ENCODE results near the gene EPHA10.
A peak's percentile ranks its signal among the peaks of the same experiment; 100 is the strongest.

The EPHA10 gene

GRCh38 chr1:37807555-37808368 is 42.8 kb upstream of the EPHA10 start, which contains the start of the genes C1orf122 and YRDC:
Gene C1orf122 (plus strand): TSS chr1:37807790. CDS start chr1:37808405, 615 bp downstream.
Gene YRDC (minus strand): TSS chr1:37808208. CDS start chr1:37808180, 28 bp downstream.
- CTCF ChIA-PET = interaction anchor here (1.1 to 2.7 kb wide), 9 partner anchors 8 to 96 kb away, joined by 3 to 11 read pairs (median 4); partner anchors contain the start of gene MTF1
- POLR2A ChIA-PET = interaction anchor here (0.6 to 1.4 kb wide), 7 partner anchors 9 to 94 kb away, joined by 3 to 8 read pairs (median 3); no protein-coding TSS in a partner anchor
- no peak for TF ChIP-seq CTCF (IDR thresholded peaks at IDR 0.05; ENCODE audit: control extremely low read depth, extremely low read depth, low read depth, missing control alignments)
- peak; percentile 98 for DNase-seq (ENCODE audit: extremely low spot score)

GRCh38 chr1:37807220-37807554 is 42.3 kb upstream of the EPHA10 start:
- ChIA-PET CTCF (interaction anchor here (1.2 to 2.7 kb wide), 4 partner anchors 10 to 13 kb away, joined by 3 to 11 read pairs (median 4); no protein-coding TSS in a partner anchor), POLR2A (interaction anchor here (1.0 to 1.4 kb wide), 2 partner anchors 16 to 53 kb away, joined by 3 to 5 read pairs; no protein-coding TSS in a partner anchor)
- TF ChIP-seq CTCF (IDR thresholded peaks at IDR 0.05; ENCODE audit: control extremely low read depth, extremely low read depth, low read depth, missing control alignments) = no peak
- no peak for DNase-seq (ENCODE audit: extremely low spot score)

GRCh38 chr1:37802439-37802838 is 37.5 kb upstream of the EPHA10 start:
- ChIA-PET POLR2A (no interaction called here), CTCF (no interaction called here)
- DNase-seq (ENCODE audit: extremely low spot score) = no peak
- TF ChIP-seq CTCF (IDR thresholded peaks at IDR 0.05; ENCODE audit: control extremely low read depth, extremely low read depth, low read depth, missing control alignments) = no peak

- no peak for DNase-seq (ENCODE audit: extremely low spot score)
- ChIA-PET POLR2A (interaction anchor here (0.7 kb wide), 1 partner anchor 50 kb away, joined by 6 read pairs; no protein-coding TSS in a partner anchor), CTCF (interaction anchor here (1.0 to 1.9 kb wide), 3 partner anchors 9 to 62 kb away, joined by 3 to 6 read pairs (median 4); partner anchors contain the start of gene MTF1)
- TF ChIP-seq CTCF (IDR thresholded peaks at IDR 0.05; ENCODE audit: control extremely low read depth, extremely low read depth, low read depth, missing control alignments) = no peak
Observed at GRCh38 chr1:37797750-37798345, 32.9 kb upstream of the EPHA10 start.

GRCh38 chr1:37795340-37796125 is 30.6 kb upstream of the EPHA10 start:
- ChIA-PET POLR2A (no interaction called here), CTCF (interaction anchor here (1.2 to 1.9 kb wide), 3 partner anchors 11 to 16 kb away, joined by 4 to 5 read pairs (median 4); partner anchors contain the start of genes C1orf122 and YRDC)
- peak; percentile 66 for DNase-seq (ENCODE audit: extremely low spot score)
- TF ChIP-seq CTCF (IDR thresholded peaks at IDR 0.05; ENCODE audit: control extremely low read depth, extremely low read depth, low read depth, missing control alignments) = no peak
